Fibroblast of mammary gland (primary cell): ENCODE results near the gene CCDC178.

Experiments used
- DNase-seq: peaks from one replicate; pipeline ENCODE4 v3.0.0-alpha.2; 2010; ENCODE audit warnings: low read depth
- H3K4me3 ChIP-seq: 2 replicates; pipeline ENCODE4 v1.5.1; 2011; ENCODE audit warnings: low read depth, mild to moderate bottlenecking, low read length, moderate library complexity; ENCODE audit not compliant: control insufficient read depth
- CTCF ChIP-seq: conservative IDR thresholded peaks from 2 replicates; pipeline ENCODE4 v1.5.1; 2011; ENCODE audit warnings: low read depth, low read length, inconsistent platforms; ENCODE audit not compliant: control insufficient read depth, insufficient read depth

CCDC178 gene

GRCh38 chr18:33282709-33283333, 157.7 kb downstream of the CCDC178 start:
- DNase-seq = no peak
- H3K4me3 ChIP-seq = no peak overlapping the region
- no peak for TF ChIP-seq CTCF

GRCh38 chr18:33282142-33282541, 158.4 kb downstream of the CCDC178 start:
- no peak for TF ChIP-seq CTCF
- no peak overlapping the region for H3K4me3 ChIP-seq
- no peak for DNase-seq

GRCh38 chr18:33277431-33277830, 163.1 kb downstream of the CCDC178 start:
- no peak for DNase-seq
- no peak for TF ChIP-seq CTCF
- no peak overlapping the region for H3K4me3 ChIP-seq

- DNase-seq = no peak
- no peak overlapping the region for H3K4me3 ChIP-seq
- no peak for TF ChIP-seq CTCF
Observed at GRCh38 chr18:33275843-33276242, 164.7 kb downstream of the CCDC178 start.

- no peak for DNase-seq
- no peak for TF ChIP-seq CTCF
- no peak overlapping the region for H3K4me3 ChIP-seq
Observed at GRCh38 chr18:33270297-33270696, 170.2 kb downstream of the CCDC178 start.

GRCh38 chr18:33269223-33269622, 171.3 kb downstream of the CCDC178 start:
- no peak for DNase-seq
- no peak for TF ChIP-seq CTCF
- H3K4me3 ChIP-seq = no peak overlapping the region

- H3K4me3 ChIP-seq = no peak overlapping the region
- peak; percentile 1 for DNase-seq
- TF ChIP-seq CTCF = no peak
Observed at GRCh38 chr18:33264566-33264965, 176.0 kb downstream of the CCDC178 start.
